CD4-positive, CD25-positive, alpha-beta regulatory T cell (primary cell): ENCODE data around the gene MYO3A. TPM values are rescaled to one million over a fixed set of nuclear protein-coding genes. Genes with fewer than 3 reads are reported as not detected.

Experiments
- ATAC-seq, 2 donors: fragments of 150-1000 bp; cut with Tn5 transposase; one replicate each; pipeline ENCODE4 v1.10.0; 2021; ENCODE audit warnings: low read depth in 2 of 2, moderate number of reproducible peaks in 2 of 2, moderate library complexity in 1 of 2
- DNase-seq, 3 donors: peaks; one replicate each; pipeline versions ENCODE4 v3.0.0 to v3.0.0-alpha.2; 2012 to 2022; ENCODE audit warnings: mixed read lengths in 1 of 3
- H3K27ac ChIP-seq: one replicate; pipeline ENCODE4 v1.7.0; 2013; ENCODE audit warnings: mild to moderate bottlenecking, low read length; ENCODE audit not compliant: insufficient read depth, poor library complexity, severe bottlenecking
- H3K27me3 ChIP-seq: one replicate; pipeline ENCODE4 v1.7.0; 2013; ENCODE audit warnings: low read length; ENCODE audit not compliant: control insufficient read depth, insufficient read depth
- H3K36me3 ChIP-seq: one replicate; pipeline ENCODE4 v1.7.0; 2013; ENCODE audit warnings: mild to moderate bottlenecking, low read length, moderate library complexity; ENCODE audit not compliant: control insufficient read depth, insufficient read depth
- H3K4me1 ChIP-seq: 2 replicates; pipeline ENCODE4 v1.7.0; 2013; ENCODE audit warnings: mild to moderate bottlenecking, low read length; ENCODE audit not compliant: insufficient read depth, control insufficient read depth, poor library complexity, severe bottlenecking
- H3K4me3 ChIP-seq: one replicate; pipeline ENCODE4 v1.7.0; 2013; ENCODE audit warnings: low read depth, mild to moderate bottlenecking, low read length, moderate library complexity
- H3K9me3 ChIP-seq, 2 experiments: 1 replicate in 1 of 2; 2 replicates in 1 of 2; pipeline ENCODE4 v1.7.0; 2013; ENCODE audit warnings: low read length in 2 of 2, mild to moderate bottlenecking in 1 of 2, moderate library complexity in 1 of 2; ENCODE audit not compliant: control insufficient read depth in 2 of 2
- H3K27ac Mint-ChIP-seq, 3 donors: one replicate each; pipeline ENCODE4 v1.8.0; 2020 to 2022; ENCODE audit warnings: mild to moderate bottlenecking in 3 of 3, mixed read lengths in 3 of 3, moderate library complexity in 2 of 3
- H3K27me3 Mint-ChIP-seq: one replicate; pipeline ENCODE4 v1.8.0; 2022; ENCODE audit warnings: mild to moderate bottlenecking, mixed read lengths
- H3K36me3 Mint-ChIP-seq: one replicate; pipeline ENCODE4 v1.8.0; 2020; ENCODE audit warnings: mixed read lengths
- H3K4me1 Mint-ChIP-seq, 4 donors: one replicate each; pipeline ENCODE4 v1.8.0; 2020 to 2022; ENCODE audit warnings: mixed read lengths in 4 of 4, mild to moderate bottlenecking in 1 of 4
- H3K4me3 Mint-ChIP-seq, 4 donors: one replicate each; pipeline ENCODE4 v1.8.0; 2020 to 2022; ENCODE audit warnings: mild to moderate bottlenecking in 4 of 4, mixed read lengths in 4 of 4, moderate library complexity in 3 of 4
- H3K9me3 Mint-ChIP-seq, 7 donors: one replicate each; pipeline ENCODE4 v1.8.0; 2020 to 2022; ENCODE audit warnings: mixed read lengths in 7 of 7, mild to moderate bottlenecking in 3 of 7, moderate library complexity in 2 of 7
- polyA plus RNA-seq, 4 donors: library from polyadenylated mRNA; unstranded; fragments of 300-500 nt; fragmentation: Illumina TruSeq; gene quantifications; one replicate each; pipeline ENCODE4 v1.2.3, GENCODE V29; 2021
- total RNA-seq: library from RNA; stranded (reverse); gene quantifications from one replicate; pipeline ENCODE4 v1.2.3, GENCODE V29; 2022

The MYO3A gene
- total and polyA plus RNA-seq, 5 donors from 2014 or later: not detected

DNA sequence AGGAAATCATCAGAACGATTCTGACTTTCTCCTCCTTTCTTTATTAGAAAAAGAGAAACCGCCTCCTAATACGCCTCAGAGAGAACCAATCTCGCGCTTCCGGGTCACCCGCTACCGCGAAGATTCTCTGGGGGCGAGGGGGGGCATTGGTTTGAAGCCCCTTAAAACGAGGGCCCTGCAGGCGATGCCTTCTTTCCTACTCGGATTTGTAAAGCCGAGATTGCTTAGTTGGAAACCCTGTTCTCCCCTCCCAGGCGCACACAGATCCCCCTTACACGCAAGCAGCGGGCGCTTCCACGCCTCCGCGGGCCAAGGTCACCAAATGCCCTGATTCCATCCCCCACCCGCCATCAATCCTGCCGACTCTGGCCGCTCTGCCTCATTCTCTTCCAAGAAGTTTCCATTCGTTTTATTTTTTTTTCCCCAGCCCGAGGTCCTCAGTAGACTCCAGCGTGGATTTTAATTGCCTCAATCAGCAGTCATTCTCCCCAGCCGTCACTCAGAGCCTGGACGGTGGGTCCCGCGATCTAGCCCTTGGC, 281.4 kb downstream of the MYO3A start:
- Mint-ChIP-seq H3K9me3 (peaks cover 0 to 4% (median 0%) of the 10 kb centered on the region in 7 donors), H3K27ac (no peak overlapping the region), H3K4me1 (peaks cover 5 to 40% (median 8%) of the 10 kb centered on the region in 4 donors), H3K27me3 (peaks cover 81% of the 10 kb centered on the region), H3K4me3 (peak overlapping the region in 3 of 4 donors; percentile 54 to 59 (median 56)), H3K36me3 (no peaks in the 10 kb centered on the region)
- H3K27ac ChIP-seq: no peak overlapping the region
- no peak overlapping the region for H3K4me3 ChIP-seq
- DNase-seq (no peak), ATAC-seq (no peak)
- H3K36me3 ChIP-seq: no peaks in the 10 kb centered on the region
- no peaks in the 10 kb centered on the region for H3K9me3 ChIP-seq
- H3K27me3 ChIP-seq: peaks cover 44% of the 10 kb centered on the region
- H3K4me1 ChIP-seq: peaks cover 14% of the 10 kb centered on the region

DNA sequence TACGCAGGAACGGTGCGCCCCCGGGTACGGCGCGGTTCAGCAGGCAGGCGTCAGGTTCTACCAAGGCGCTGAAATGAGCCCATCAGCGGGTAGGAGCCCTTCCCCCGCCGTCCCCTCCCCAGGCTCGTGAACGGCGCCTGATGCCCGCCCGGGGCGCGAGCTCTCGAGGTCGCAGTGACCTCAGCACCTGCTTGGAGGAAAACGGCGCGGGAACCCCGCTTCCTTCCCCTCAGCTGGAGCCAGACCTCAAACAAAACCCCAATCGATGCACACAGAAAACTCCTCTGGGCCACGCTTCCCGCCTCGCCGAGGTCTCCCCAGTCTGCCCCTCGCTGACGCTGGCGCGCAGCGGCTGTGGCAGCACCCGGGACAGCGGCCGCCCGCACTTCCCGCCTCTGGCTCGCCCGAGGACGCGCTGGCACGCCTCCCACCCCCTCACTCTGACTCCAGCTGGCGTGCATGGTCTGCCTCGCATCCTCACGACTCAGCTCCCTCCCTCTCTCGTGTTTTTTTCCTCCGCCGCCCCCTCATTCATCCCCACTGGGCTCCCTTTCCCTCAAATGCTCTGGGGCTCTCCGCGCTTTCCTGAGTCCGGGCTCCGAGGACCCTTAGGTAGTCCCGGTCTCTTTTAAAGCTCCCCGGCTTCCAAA, 282.0 kb downstream of the MYO3A start:
- no peaks in the 10 kb centered on the region for H3K36me3 ChIP-seq
- H3K4me1 Mint-ChIP-seq: peaks cover 5 to 40% (median 8%) of the 10 kb centered on the region in 4 donors
- H3K27ac Mint-ChIP-seq: no peak overlapping the region
- peaks cover 46% of the 10 kb centered on the region for H3K27me3 ChIP-seq
- H3K9me3 ChIP-seq: no peaks in the 10 kb centered on the region
- no peaks in the 10 kb centered on the region for H3K36me3 Mint-ChIP-seq
- peaks cover 87% of the 10 kb centered on the region for H3K27me3 Mint-ChIP-seq
- H3K4me3 Mint-ChIP-seq: peak overlapping the region in 3 of 4 donors; percentile 47 to 75 (median 59)
- peaks cover 14% of the 10 kb centered on the region for H3K4me1 ChIP-seq
- H3K27ac ChIP-seq: no peak overlapping the region
- H3K9me3 Mint-ChIP-seq: peaks cover 0 to 4% (median 0%) of the 10 kb centered on the region in 7 donors
- ATAC-seq: no peak
- no peak overlapping the region for H3K4me3 ChIP-seq
- DNase-seq: peak in 1 of 3 donors; percentile 13

DNA sequence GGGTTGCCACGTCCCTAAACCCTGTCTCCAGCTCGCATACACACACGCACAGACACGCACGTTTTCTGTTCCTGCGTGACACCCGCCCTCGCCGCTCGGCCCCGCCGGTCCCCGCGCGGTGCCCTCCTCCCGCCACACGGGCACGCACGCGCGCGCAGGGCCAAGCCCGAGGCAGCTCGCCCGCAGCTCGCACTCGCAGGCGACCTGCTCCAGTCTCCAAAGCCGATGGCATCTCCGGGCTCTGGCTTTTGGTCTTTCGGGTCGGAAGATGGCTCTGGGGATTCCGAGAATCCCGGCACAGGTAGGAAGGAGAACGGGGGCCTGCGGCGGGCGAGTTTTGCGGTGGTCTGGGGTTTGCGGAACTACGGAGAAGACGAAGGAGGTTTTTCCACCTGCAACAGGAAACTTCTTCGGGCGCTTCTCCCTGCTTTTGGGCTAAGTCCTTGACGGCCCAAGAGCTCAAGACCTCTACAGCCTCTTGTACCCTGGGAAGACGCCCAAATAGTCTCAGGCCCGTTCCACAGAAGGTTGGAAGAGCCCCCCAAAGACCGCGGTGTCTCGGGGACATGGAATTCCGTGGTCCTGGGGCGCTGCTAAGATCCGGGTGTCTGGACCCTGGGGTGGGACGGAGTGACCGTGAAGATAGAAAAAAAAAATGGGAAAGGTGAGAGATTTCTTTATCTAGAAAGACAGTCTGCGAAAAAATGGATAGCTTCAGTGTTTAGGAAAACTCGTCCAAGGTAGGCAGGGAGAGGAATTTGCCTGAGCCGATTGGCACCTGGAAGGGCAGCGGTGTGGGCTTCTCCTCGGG, 282.8 kb downstream of the MYO3A start, which contains the start of gene GAD2:
GAD2 (plus strand) TSS at position 190 of the 811 bp plus-strand sequence; CDS start at position 226, 36 bp downstream.
- ATAC-seq: no peak
- Mint-ChIP-seq H3K4me1 (peaks cover 5 to 40% (median 8%) of the 10 kb centered on the region in 4 donors), H3K4me3 (peak within 1 kb of the TSS in 3 of 4 donors; percentile 59 to 78 (median 70))

DNA sequence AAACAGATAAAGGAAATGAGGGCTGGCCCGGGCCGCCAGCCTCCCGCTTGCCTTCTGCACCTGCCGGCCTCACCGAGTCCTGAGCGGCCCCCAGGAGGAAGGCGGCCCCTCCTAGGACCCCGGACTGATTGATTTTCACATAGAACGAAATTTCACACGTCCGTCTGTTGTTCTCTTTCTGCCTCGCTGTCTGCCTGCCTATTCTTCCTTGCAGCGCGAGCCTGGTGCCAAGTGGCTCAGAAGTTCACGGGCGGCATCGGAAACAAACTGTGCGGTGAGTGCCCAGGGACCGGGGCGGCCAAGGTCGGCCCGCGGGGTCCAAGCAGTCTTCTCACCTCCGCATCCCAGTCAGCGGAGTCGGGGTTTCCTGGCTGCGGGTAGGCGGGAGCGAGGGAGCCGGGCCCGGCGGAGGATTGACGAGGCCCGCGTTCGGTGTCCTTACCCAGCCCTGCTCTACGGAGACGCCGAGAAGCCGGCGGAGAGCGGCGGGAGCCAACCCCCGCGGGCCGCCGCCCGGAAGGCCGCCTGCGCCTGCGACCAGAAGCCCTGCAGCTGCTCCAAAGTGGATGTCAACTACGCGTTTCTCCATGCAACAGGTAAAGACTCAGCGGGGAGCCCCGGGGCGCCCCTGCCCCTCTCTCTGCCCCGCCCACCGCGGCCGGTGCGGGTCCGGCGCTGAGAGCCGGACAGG, 283.5 kb downstream of the MYO3A start:
- Mint-ChIP-seq H3K9me3 (peaks cover 0 to 4% (median 0%) of the 10 kb centered on the region in 7 donors), H3K4me1 (peaks cover 5 to 38% (median 8%) of the 10 kb centered on the region in 4 donors), H3K4me3 (peak overlapping the region in 2 of 4 donors; percentile 70 to 78), H3K27me3 (peaks cover 90% of the 10 kb centered on the region), H3K36me3 (no peaks in the 10 kb centered on the region), H3K27ac (no peak overlapping the region)
- Histone ChIP-seq H3K4me3 (no peak overlapping the region), H3K4me1 (peaks cover 14% of the 10 kb centered on the region), H3K36me3 (no peaks in the 10 kb centered on the region), H3K27me3 (peaks cover 53% of the 10 kb centered on the region), H3K9me3 (no peaks in the 10 kb centered on the region), H3K27ac (no peak overlapping the region)
- DNase-seq (no peak), ATAC-seq (no peak)

More for the DNA sequence above, 282.8 kb downstream of the MYO3A start, which contains the start of gene GAD2:
- Mint-ChIP-seq H3K9me3 (peaks cover 0 to 4% (median 0%) of the 10 kb centered on the region in 7 donors), H3K27me3 (peaks cover 94% of the 10 kb centered on the region), H3K27ac (no peak within 1 kb of the TSS), H3K36me3 (no peaks in the 10 kb centered on the region)
- no peak for DNase-seq
- H3K27me3 ChIP-seq: peaks cover 47% of the 10 kb centered on the region
- H3K9me3 ChIP-seq: no peaks in the 10 kb centered on the region
- H3K36me3 ChIP-seq: no peaks in the 10 kb centered on the region
- H3K4me3 ChIP-seq: no peak within 1 kb of the TSS
- no peak within 1 kb of the TSS for H3K27ac ChIP-seq
- H3K4me1 ChIP-seq: peaks cover 14% of the 10 kb centered on the region

DNA sequence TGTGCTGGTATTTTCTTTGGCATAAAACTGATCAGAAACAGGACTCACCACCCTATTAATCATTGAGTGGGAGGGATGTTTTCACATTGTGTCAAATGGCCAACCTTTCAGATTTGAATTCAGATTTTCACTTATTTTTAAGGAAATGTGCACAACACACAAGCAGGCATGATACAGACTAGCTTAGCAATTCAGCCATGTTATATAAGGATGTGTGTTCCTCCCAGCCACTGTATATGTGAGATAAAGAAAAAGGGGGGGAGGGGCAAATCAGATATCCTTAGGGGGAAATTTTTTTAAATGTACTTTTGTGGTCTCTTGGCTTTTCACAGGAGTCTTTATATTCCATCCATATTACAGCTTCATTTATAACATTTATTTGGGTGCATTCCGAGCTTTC, 285.6 kb downstream of the MYO3A start:
- Histone ChIP-seq H3K4me3 (no peak overlapping the region), H3K4me1 (peaks cover 14% of the 10 kb centered on the region), H3K27ac (no peak overlapping the region), H3K9me3 (no peaks in the 10 kb centered on the region), H3K36me3 (no peaks in the 10 kb centered on the region), H3K27me3 (peaks cover 47% of the 10 kb centered on the region)
- peaks cover 86% of the 10 kb centered on the region for H3K27me3 Mint-ChIP-seq
- peaks cover 5 to 34% (median 8%) of the 10 kb centered on the region in 4 donors for H3K4me1 Mint-ChIP-seq
- ATAC-seq (no peak), DNase-seq (no peak)
- H3K27ac Mint-ChIP-seq: no peak overlapping the region
- no peak overlapping the region for H3K4me3 Mint-ChIP-seq
- no peaks in the 10 kb centered on the region for H3K36me3 Mint-ChIP-seq
- peaks cover 0 to 4% (median 0%) of the 10 kb centered on the region in 7 donors for H3K9me3 Mint-ChIP-seq

DNA sequence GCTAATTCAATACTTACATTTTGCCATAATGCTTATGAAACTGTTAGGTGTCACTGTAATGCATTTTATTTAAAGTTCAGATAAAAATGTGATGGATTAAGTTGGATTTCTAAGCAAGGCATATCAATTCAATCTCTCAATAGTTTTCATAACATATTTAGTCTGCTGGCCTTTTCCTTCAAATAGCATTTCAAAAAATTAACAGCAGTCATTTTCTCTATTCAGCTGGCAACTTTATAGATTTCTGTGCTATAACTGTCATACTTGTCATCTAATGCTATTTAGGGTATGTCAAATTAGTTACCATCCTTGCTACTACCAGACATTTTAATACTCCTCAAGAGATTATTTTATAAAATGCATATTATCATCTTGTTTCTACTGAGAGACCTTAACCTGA, 286.9 kb downstream of the MYO3A start:
- Histone ChIP-seq H3K4me1 (peaks cover 9% of the 10 kb centered on the region), H3K27ac (no peak overlapping the region), H3K9me3 (no peaks in the 10 kb centered on the region), H3K36me3 (no peaks in the 10 kb centered on the region), H3K4me3 (no peak overlapping the region), H3K27me3 (peaks cover 46% of the 10 kb centered on the region)
- DNase-seq: no peak
- H3K27me3 Mint-ChIP-seq: peaks cover 82% of the 10 kb centered on the region
- no peak for ATAC-seq
- H3K4me1 Mint-ChIP-seq: peaks cover 0 to 23% (median 6%) of the 10 kb centered on the region in 4 donors
- peak overlapping the region in 1 of 4 donors; percentile 40 for H3K4me3 Mint-ChIP-seq
- no peaks in the 10 kb centered on the region for H3K36me3 Mint-ChIP-seq
- H3K9me3 Mint-ChIP-seq: peaks cover 0 to 4% (median 0%) of the 10 kb centered on the region in 7 donors
- no peak overlapping the region for H3K27ac Mint-ChIP-seq

DNA sequence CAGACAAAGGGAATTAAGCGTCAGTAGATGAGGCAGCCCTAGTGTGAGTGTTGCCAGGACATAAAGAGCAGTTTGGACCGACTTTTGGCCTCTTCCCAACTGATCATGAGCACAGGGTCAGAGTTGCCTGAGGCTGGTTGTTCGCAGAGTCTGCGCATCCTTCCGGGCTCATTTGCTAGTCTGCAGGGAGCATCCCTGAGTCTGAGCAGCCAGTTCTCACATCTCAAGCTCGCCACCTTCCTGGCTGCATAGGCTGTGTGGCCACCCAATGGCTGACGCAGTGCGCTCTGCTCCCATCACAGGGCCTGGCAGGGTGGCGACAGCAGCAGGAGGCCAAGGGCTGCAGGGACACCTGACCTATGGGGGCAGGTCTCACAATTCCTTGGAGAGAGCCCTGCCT, 287.5 kb downstream of the MYO3A start:
- no peak for ATAC-seq
- Histone ChIP-seq H3K36me3 (no peaks in the 10 kb centered on the region), H3K9me3 (no peaks in the 10 kb centered on the region), H3K4me1 (peaks cover 9% of the 10 kb centered on the region), H3K27me3 (peaks cover 48% of the 10 kb centered on the region), H3K4me3 (no peak overlapping the region), H3K27ac (no peak overlapping the region)
- Mint-ChIP-seq H3K27me3 (peaks cover 82% of the 10 kb centered on the region), H3K27ac (no peak overlapping the region), H3K4me3 (no peak overlapping the region), H3K36me3 (no peaks in the 10 kb centered on the region), H3K9me3 (peaks cover 0 to 4% (median 0%) of the 10 kb centered on the region in 7 donors), H3K4me1 (peaks cover 0 to 19% (median 6%) of the 10 kb centered on the region in 4 donors)
- DNase-seq: no peak
